Activated CD8-positive, alpha-beta T cell treated with anti-CD3 and anti-CD28 coated beads for 36 hours (primary cell): ENCODE measurements around the gene NCF4. TPM values are rescaled to one million over a fixed set of nuclear protein-coding genes. Genes with fewer than 3 reads are reported as not detected.

ENCODE experiments used
- ATAC-seq: fragments of 200-7000 bp; cut with Tn5 transposase; one replicate; pipeline ENCODE4 v1.10.0; 2021; ENCODE audit warnings: mild to moderate bottlenecking, moderate library complexity
- CTCF ChIA-PET: fragments of 350-600 bp; sonication (Branson Sonifier 250); formaldehyde crosslinking; loops from one replicate; lab custom pipeline; 2021; ENCODE audit warnings: antibody characterized with exemption; lab: Charles Lee
- POLR2A ChIA-PET: fragments of 350-600 bp; sonication (Branson Sonifier 250); formaldehyde crosslinking; loops from one replicate; lab custom pipeline; 2021; ENCODE audit warnings: antibody characterized with exemption; lab: Charles Lee
- DNase-seq: peaks from one replicate; pipeline ENCODE4 v3.0.0-alpha.2; 2020
- H3K27ac Mint-ChIP-seq: one replicate; pipeline ENCODE4 v1.8.0; 2021; ENCODE audit warnings: mild to moderate bottlenecking, mixed read lengths
- H3K27me3 Mint-ChIP-seq: one replicate; pipeline ENCODE4 v1.8.0; 2021; ENCODE audit warnings: mixed read lengths
- H3K36me3 Mint-ChIP-seq: one replicate; pipeline ENCODE4 v1.8.0; 2021; ENCODE audit warnings: low read depth, mixed read lengths
- H3K4me1 Mint-ChIP-seq: one replicate; pipeline ENCODE4 v1.8.0; 2021; ENCODE audit warnings: low read depth, mixed read lengths
- H3K4me3 Mint-ChIP-seq: one replicate; pipeline ENCODE4 v1.8.0; 2021; ENCODE audit warnings: mild to moderate bottlenecking, moderate library complexity, mixed read lengths
- H3K9me3 Mint-ChIP-seq: one replicate; pipeline ENCODE4 v1.8.0; 2021; ENCODE audit warnings: mixed read lengths
- intact Hi-C: fragments of 100-400 bp; cut with micrococcal nuclease; formaldehyde crosslinking; loops from one replicate; pipeline ENCODE4 v1.10.0; 2022
- total RNA-seq, 2 experiments: library from RNA; stranded (reverse); gene quantifications; one replicate each; pipeline ENCODE4 v1.2.3, GENCODE V29; 2021
- TF ChIP-seq, protein P1 (sequence below): fragments of 200-600 bp; IDR thresholded peaks from one replicate; pipeline ENCODE4 v1.8.0; 2022; ENCODE audit warnings: antibody characterized with exemption, mild to moderate bottlenecking

Gene NCF4
- total RNA-seq, 2 experiments from 2014 or later, result 2.5 to 2.9 TPM

DNA sequence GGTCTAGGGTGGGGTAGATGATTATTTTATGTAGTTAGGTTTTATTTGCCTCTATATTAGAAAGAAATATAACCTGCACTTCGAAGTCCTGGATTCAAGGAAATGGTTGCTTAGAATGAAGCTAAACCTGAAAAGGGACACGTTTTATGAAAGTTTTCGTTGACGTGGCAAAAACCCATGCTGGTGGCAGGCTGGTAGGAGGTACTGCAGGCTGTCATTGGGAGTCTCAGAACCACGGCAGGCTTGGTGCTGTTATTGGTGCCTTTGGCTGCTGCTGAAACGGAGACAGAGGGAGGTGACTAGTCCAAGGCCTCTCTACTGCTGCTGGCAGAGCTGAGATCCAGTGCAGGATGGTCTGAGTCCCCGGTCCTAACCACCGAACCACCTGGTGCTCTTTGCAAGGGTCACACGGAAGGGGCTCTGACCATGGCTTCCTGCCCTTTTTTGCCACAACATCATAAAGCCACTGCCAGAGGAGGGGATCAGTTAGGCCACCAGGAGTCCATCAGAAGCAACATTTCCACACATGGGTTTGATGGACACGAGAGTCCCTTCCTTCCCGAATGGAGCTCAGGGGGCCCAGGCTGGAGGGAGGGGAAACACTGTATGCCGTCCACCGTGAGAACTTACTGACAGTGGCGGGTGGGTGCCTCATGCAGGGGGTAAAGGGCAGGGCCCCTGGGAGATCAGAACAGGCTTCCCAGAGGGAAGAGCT is 66.1 kb downstream of the NCF4 start:
- peaks cover 7% of the 10 kb centered on the region for H3K27me3 Mint-ChIP-seq
- ATAC-seq (no peak), DNase-seq (no peak)
- H3K27ac Mint-ChIP-seq, result no peak overlapping the region
- TF ChIP-seq, protein P1, sequence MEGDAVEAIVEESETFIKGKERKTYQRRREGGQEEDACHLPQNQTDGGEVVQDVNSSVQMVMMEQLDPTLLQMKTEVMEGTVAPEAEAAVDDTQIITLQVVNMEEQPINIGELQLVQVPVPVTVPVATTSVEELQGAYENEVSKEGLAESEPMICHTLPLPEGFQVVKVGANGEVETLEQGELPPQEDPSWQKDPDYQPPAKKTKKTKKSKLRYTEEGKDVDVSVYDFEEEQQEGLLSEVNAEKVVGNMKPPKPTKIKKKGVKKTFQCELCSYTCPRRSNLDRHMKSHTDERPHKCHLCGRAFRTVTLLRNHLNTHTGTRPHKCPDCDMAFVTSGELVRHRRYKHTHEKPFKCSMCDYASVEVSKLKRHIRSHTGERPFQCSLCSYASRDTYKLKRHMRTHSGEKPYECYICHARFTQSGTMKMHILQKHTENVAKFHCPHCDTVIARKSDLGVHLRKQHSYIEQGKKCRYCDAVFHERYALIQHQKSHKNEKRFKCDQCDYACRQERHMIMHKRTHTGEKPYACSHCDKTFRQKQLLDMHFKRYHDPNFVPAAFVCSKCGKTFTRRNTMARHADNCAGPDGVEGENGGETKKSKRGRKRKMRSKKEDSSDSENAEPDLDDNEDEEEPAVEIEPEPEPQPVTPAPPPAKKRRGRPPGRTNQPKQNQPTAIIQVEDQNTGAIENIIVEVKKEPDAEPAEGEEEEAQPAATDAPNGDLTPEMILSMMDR, result no peak
- POLR2A ChIA-PET, result interaction anchor here (0.7 kb wide), 1 partner anchor 14 kb away, joined by 3 read pairs; no protein-coding TSS in a partner anchor
- no peaks in the 10 kb centered on the region for H3K4me1 Mint-ChIP-seq
- intact Hi-C loops, result no loop called here
- no peaks in the 10 kb centered on the region for H3K9me3 Mint-ChIP-seq
- CTCF ChIA-PET, result no interaction called here
- no peaks in the 10 kb centered on the region for H3K36me3 Mint-ChIP-seq
- H3K4me3 Mint-ChIP-seq, result no peak overlapping the region

Other genes starting within 250 kb of the NCF4 start
- gene CACNG2, start 157.3 kb upstream of the NCF4 start, total RNA-seq, result not detected
- 10 to 100 TPM; 20.0 to 21.9 TPM for gene IFT27, start 84.9 kb upstream of the NCF4 start, total RNA-seq
- gene PVALB, start 44.0 kb upstream of the NCF4 start, total RNA-seq, result not detected
- gene CSF2RB, start 52.6 kb downstream of the NCF4 start, total RNA-seq, result under 1 TPM; 0.16 to 0.29 TPM
- gene TST, start 158.4 kb downstream of the NCF4 start, total RNA-seq, result 1 to 10 TPM; 1.2 to 1.8 TPM
- 1 to 10 TPM; 8.5 to 9.1 TPM for gene MPST, start 158.7 kb downstream of the NCF4 start, total RNA-seq
- gene KCTD17, start 190.7 kb downstream of the NCF4 start, total RNA-seq, result 10 to 100 TPM; 30.3 to 30.6 TPM
- 10 to 100 TPM; 11.3 to 12.4 TPM for gene TMPRSS6, start 248.7 kb downstream of the NCF4 start, total RNA-seq